HL-60 (cell line): ENCODE measurements around the gene GPR62.

Source experiments
- CTCF ChIP-seq: IDR thresholded peaks from one replicate; pipeline ENCODE4 v1.5.1; 2011; ENCODE audit warnings: low read length, control low read depth, inconsistent platforms; ENCODE audit not compliant: insufficient read depth
- POLR2AphosphoS5 ChIP-seq: IDR thresholded peaks from 2 replicates; pipeline ENCODE4 v1.6.1; 2012; ENCODE audit warnings: low read depth
- SPI1 ChIP-seq: IDR thresholded peaks from 2 replicates; pipeline ENCODE4 v1.6.1; 2012; ENCODE audit warnings: low read depth, mild to moderate bottlenecking, borderline replicate concordance

DNA sequence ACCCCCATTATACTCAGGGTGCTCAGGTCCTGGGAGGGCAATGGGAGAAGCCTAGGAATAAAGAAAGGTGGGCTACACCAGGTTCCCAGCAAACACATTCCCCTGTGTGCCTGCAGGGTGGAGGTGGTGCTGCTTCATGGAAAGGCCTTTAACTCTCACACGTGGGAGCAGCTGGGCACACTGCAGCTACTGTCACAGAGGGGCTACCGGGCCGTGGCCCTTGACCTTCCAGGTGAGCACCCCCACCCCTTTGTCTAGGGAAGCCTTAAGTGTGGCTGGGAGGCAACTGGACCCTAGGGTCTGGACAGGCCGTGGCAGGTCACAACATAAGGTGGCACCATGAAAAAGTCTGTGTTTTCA, 22.9 kb downstream of the GPR62 start:
- TF ChIP-seq CTCF: no peak
- no peak for TF ChIP-seq POLR2AphosphoS5
- no peak for TF ChIP-seq SPI1
